GM18498 (cell line): Measurements from ENCODE around the gene CAND2.
A peak's percentile ranks its signal among the peaks of the same experiment; 100 is the strongest.

Experiments used
- ATAC-seq: cut with Tn5 transposase; IDR thresholded peaks from one replicate; pipeline ENCODE4 v1.9.1; 2021; ENCODE audit warnings: mild to moderate bottlenecking, moderate library complexity; ENCODE audit not compliant: unreplicated experiment

Gene CAND2

DNA sequence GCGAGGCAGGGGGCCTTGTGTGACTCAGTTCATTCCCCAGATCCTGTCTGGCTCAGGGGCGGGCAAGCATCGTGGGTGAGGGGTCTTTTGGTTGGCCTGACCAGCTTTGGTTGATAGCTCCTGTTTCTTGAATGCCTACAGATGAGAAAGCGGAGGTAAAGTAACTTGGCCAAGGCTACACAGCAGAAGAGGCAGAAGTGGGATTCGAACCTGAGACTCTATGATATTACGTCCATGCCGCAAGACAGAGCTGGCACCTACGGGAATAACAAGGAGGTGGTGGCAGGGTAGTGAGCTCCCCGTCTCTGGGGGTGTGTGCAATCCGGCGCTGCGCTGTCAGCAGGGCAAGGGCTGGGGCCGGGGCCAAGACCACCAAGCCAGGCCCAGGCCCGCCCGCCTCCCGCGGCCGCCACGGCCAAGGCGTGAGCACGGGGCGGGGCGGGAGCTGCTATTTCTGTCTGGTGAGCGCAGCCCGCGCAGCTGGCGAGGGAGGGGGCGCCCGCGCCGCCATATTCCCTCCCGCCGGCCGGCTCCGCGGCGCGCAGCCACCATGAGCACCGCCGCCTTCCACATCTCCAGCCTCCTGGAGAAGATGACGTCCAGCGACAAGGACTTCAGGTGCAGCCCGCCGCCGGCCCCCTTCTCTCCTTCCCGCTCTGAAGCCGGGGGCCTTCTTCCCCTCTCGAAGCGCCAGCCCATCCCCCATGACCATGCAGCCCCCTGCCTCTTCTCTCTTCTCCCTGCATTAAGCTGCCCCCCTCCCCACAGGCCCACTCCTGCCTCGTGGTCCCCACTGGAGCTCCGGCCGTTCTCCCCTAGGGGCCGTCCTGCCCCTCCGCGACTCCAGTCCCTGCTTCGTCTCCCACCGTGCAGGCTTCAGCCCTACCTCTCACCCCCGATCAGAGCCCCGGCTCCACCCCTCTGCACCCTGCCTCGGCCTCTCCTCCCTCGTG, at the start of gene CAND2:
Gene CAND2 (plus strand): TSS at position 510 of the 953 bp plus-strand sequence. CDS start 41 bp downstream, at position 551.
- ATAC-seq: no peak

DNA sequence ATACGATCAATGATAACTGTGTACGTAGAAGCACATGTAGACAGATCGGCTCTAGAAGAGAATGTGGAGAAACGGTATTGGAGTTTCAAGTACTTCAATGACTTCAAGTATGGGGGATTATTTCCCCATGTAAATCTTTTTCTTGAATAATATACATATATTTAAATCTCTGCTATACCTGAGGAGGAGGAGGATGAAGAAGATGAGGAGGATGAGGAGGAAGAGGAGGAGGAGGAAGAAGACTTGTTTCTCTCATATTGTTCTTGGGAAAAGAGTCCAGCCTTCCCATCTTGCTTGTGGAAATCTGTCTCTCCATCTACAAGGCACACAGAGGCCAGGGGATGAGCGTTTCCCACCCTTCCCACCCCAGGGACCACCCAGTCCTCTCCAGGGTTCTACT, 48.0 kb upstream of the CAND2 start:
- ATAC-seq: no peak

DNA sequence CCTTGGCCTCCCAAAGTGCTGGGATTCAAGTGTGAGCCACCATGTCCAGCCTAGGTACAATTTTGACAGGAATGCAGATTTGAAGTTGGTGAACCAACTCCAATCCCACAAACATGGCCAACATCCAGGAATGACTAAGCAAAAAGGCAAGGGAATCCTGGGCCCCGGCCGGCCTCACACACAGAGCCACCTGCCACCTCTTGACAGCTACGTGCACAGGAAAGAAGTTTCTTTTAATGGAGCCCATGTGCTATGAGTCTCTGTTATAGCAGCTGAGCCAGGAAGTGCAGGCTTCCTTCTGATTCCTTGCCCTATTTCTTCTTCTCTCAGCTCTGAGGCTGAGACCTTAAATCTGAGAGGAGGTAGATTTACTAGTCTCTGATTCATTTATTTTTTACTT, 46.3 kb upstream of the CAND2 start:
- ATAC-seq: peak; percentile 6

DNA sequence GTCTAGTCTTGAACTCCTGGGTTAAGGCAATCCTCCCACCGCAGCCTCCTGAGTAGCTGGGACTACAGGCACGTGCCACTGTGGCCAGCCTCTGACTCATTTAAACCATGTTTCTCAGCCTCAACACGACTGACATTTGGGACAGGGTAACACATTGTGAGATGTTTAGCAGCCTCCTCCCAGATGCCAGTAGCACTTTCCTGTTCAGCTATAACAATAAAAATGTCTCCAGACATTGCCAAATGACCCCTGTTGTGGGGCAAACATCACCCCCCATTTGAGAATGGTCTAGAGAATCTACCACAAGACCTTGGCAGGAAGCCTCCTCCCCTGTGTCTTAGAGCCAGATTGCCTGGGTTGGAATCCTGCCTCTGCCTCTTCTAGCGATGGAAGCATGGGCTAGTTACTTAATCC, 45.8 kb upstream of the CAND2 start:
- ATAC-seq: peak; percentile 53

DNA sequence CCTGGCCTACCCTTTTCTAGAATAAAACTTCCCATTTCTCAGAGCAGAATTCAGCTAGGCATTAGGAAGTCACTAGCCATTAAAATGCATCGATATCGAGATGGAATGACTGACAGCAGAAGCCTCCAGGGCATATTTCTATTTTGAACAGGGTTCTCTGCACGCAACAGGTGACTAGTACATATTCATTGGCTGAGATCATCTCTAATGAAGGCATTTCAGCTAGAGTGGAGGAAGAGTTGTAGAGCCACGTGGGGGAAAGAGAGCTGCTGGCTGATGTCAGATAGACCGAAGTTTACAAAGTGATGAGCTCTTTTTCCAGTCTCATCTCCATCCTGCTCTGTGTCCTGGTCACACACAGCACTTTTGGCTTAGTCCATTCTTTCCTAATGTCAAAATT, 44.9 kb upstream of the CAND2 start:
- no peak for ATAC-seq

DNA sequence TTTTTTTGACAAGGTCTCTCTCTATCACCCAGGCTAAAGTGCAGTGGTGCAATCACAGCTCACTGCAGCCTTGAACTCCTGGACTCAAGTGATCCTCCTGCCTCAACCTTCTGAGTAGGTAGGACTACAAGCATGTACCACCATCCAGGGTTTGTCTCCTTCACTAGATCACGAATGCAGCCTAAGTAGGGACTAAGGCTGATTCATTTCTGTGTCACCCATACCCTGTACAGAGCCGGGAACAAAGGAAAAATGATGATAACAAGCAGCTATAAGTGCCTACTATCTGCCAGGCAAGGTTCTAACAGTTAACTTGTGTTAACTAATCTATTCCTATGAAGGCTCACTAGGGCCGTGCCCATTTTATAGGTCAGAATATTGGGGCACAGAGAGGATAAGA, 44.4 kb upstream of the CAND2 start:
- ATAC-seq: no peak

DNA sequence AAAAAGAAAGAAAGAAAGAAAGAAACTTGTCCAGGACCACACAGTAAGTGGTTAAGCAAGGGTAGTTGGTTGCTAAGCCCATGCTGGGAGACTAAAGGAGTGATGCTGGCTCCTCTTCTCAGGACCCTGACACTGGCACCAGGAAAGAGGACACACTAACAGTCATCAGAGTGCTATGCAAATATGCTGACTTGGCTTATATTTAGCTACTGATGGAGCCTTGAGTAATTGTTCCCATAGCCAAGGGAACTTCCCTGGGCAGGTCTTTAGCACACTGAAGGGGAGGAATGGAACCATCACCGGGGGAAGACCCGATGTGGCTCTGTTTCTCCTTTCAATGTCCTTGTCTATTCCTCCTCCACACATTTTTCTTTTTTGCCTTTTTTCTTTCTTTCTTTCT, 43.7 kb upstream of the CAND2 start:
- ATAC-seq: no peak

DNA sequence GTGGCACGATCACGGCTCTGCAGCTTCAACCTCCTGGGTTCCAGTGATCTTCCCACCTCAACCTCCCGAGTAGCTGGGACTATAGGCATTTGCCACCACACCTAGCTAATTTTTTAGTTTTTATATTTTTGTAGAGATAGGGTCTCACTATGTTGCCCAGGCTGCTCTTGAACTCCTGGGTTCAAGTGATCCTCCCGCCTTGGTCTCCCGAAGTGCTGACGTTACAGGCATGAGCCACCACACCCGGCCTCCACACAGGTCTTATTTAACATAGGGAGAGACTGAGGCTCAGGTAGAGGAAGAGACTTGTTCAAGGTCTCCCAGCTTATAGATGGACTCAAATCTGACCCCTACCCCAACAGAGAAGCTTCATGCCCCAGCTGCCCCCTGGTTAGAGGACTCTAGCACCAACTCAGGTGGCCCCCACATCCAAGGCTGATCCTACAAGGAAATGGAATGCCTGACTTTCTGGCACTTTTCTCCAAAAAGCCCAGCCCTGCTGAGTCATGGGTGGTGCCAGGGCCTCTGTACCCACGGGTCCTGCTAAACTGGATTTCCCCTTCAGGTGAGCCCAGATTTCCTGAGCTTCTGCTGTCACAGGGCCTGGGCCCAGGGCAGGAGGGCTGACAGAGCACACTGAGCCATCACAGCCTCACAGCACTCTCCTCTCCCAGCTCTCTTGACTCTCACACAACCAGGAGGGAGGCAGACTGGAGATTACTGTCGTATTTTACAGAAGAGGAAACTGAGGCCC, 43.0 kb upstream of the CAND2 start:
- ATAC-seq: no peak

DNA sequence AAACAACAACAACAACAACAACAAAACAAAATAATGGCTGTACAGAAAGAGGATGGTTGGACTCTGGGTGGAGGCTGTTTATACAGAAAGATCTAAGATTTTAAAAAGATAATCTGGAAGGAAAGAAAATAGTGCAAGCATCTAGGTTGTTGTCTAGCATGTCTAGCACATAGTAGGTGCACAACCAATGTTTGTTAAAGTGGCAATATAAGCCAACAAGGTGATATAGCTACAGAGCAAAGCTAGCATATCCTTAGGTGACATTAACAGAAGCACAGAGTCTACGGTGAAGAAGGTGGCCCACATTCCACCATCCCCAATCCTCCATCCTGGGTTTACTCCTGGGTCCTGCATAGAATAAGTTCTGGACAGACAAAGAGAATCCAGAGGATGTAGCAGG, 42.2 kb upstream of the CAND2 start:
- no peak for ATAC-seq

DNA sequence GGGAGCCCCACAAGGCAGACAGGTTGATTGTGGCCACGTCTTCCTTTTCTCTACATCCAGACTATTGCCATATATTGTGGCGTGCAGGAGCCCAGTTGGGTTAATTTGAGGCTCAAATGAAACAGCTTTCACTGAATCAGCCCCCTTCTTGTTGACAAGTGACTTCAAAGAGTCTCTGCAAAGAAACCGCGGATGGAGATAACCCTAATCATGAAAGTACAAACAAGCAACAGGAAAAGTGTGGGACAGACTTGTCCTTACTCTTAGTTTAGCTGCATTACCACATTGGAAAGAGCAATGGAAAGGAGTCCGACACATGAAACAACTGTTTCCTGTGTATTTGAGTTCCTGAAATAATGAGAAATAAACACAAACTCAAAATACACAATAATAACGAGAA, 40.7 kb upstream of the CAND2 start:
- ATAC-seq: no peak

DNA sequence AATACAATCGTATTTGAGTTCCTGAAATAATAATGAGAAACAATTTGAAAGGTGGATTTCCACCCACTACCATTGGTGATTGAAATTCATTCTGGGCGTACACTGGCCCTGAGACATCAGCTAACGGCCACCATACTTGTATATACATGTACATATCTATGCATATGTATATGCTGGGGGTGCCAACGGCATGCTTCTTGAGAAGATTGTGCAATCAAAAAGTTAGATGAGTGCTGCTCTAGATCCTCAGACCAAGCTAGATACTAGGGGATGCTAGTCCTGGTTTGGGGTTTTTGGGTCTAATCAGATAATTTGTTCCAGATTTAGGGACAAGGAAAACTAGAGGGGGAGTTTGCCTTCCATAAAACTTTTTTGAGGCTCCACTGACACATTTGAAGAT, 40.3 kb upstream of the CAND2 start:
- ATAC-seq: no peak

DNA sequence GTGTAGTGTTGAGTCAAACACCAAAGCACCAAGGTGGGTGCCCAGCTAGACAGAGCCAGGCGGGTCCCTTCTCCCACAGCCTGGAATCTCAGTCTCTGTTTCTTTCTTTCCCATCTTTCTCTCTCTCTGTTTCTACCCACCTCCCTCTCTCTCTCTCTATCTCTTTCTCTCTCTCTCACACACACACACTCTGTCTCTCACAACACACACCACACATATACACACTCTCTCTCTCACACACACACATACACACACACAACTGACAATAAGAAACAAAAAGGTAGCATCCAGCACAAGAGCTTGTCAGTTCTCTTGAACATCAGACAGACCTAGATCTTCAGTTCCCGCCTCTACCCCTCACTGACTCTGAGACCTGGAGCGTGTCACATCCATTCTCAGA, 39.8 kb upstream of the CAND2 start:
- ATAC-seq: no peak

DNA sequence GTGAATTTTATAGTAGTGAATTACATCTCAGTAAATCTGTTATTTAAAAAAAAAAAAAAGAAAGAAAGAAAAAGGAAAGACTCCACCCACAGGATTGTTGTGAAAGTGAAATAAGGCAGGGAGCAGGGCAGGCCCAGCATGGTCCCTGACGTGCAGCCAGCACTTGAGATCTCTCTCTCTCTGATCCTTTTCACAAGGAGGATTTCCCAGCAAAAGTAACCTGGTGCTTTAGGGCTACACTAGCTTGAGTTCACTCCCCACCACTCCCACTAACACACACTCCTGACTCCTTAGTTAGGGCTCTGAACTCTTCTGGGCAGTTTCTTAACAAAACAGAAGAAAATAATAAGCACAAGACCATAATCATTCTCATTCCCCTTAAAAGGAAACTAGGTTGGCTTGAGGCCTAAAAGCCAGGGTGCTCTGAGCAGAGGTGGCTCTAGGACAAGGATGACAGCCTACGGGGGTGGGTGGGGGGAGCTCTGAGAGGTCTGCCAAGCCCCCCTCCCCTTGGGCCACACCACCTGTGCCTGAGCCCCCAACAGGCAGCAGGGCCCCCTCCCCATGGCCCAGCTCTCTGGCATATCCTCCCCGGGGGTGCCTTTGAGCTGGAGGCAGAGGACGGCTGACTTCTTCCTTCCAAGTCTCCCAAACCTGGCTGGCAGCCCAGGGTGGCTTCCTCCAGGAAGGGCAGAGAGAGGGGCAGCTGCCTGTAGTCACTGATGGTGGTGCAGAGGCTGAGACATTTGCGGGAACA, 38.3 kb upstream of the CAND2 start:
- peak; percentile 48 for ATAC-seq

DNA sequence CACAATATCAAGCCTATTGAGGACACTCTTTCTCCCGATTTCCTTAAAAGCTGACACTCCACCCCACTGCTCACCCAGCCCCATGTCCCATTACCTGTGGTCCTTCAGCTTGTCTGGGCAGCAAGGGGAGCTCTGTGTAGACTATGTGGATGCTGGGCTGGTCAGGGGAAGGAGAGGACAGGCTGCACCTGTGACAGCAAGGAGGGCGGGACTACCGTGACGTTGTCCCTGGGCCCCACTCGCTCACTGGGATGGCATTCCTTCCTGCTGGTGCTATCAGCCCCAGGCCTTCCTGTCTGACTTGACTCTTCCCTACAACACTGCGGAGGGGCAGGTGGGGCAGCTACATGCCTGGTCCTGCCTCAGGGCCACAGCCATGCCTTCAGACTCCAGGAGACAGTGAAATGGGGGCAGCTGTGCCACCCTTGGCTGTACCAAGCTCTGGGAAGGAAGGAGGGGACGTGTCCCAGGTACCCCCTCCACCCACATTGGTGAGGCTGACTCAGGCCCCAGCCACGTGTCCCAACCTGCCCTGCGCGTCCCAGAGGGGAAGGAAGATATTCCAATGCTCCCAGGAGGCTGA, 37.3 kb upstream of the CAND2 start, which contains the start of gene TMEM40:
Gene TMEM40 (minus strand): TSS at position 163 of the 583 bp plus-strand sequence. CDS start 9,427 bp downstream, outside the sequence.
- no peak for ATAC-seq

DNA sequence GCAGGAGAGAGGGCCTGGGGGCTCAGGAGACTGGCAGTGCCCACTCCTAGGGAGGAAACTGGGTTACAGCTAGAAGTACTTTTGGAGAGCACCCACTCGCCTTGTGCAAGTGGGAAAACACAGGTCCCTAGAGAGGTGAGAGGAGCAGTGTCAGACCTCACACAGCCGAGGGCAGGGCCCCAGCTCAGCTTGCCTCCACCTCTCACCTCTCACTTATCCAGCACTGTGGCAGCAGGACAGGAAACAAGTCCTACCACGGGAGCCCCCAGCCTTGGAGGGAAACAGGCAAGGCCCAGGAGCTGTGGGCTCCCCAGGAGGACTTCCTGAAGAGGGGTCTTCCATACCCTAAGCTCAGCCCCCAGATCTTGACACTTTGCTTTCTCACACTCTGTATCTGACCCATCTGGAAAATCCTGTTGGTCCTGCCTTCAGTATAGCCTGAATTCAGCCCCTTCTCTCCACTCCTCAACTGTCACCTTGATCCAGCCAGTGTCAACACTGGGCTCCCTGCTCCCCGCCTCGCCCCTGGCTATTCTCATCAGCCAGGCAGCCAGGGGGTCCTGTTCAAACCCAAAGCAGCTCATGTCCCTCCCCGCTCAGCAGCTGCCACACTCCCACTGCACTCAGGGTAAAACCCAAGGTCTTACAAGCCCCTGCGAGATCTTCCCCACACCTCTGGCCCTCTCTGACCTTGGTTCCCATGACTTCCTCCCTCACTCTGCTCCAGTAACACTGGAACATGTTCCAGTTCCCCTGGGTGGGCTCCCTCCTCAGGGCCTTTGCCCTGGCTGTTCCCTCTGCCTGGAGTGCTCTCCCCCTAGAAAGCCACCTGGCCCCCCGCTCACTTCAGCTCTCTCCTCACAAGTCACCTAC, 36.6 kb upstream of the CAND2 start:
- ATAC-seq: no peak

DNA sequence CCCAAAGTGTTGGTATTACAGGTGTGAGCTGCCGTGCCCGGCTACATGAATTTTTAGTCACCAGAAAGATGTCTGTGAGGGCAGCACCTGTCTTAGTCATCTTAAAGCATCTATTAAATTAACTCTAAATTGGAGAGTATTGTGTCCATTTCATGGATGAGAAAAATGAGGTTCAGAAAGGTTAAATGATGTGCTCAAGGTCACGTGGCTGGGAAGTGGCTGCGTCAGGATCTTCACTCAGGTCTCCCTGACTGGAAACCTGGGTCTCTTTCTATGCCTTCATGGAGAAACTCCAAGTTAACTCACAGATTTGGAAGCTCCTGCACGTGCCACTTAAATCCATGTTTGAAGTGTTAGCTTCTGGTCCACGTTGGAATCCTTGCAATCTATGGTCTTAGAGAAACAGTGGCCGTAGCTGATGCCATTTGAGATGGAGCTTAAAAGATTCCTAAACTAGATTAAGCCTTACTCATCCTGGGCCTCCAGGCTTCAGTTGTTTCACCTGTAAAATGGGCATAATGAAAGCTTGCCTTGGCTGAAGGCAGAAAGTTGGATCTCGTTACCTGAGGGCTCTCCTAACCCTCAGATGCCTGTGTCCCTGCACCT, 32.2 kb upstream of the CAND2 start:
- no peak for ATAC-seq

DNA sequence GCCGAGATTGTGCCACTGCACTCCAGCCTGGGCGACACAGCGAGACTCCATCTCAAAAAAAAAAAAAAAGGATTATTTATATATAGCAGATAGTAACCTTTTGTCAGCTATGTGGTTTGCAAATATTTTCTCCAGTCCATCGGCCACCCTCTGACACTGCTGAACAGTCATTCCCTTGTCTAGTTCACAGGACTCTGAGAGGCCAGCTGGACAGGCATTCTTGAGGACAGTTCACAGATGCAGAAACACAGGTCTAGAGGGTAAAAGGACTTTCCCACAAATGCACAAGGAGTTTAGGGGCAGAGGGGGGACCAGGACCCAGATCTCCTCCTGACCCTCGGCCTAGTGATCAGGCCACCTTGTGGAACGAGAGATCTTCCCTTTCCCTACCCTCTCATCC, 29.9 kb upstream of the CAND2 start:
- ATAC-seq: no peak

DNA sequence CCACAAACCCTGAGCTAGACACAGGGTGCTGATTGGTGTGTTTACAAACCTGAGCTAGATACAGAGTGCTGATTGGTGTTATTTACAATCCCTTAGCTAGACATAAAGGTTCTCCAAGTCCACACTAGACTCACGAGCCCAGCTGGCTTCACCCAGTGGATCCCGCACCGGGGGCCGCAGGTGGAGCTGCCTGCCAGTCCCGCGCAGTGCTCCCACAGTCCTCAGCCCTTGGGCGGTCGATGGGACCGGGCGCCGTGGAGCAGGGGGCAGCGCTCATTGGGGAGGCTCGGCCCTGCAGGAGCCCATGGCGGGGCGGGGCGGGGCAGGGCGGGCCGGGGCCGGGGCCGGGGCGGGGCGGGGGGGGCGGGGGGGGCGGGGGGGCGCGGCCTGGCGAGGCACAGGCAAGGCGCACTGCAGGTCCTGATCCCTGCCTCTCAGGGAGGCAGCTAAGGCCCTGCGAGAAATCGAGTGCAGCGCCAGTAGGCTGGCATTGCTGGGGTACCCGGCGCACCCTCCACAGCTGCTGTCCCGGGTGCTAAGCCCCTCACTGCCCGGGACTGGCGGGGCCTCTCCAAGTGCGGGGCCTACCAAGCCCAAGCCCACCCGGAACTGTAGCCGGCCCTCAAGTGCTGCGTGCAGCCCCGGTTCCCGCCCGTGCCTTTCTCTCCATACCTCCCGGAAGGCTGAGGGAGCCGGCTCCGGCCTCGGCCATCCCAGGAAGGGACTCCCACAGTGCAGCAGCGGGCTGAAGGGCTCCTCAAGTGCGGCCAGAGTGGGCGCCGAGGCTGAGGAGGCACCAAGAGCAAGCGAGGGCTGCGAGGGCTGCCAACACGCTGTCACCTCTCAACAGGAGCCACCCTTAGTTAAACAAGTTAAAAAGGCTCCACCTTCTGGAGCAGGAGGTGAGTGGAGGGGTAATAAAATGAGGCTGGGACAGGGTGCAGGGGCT, 27.6 kb upstream of the CAND2 start:
- no peak for ATAC-seq
